Forelimb muscle (tissue), 1 donor: ENCODE data around the gene BOLA3. TPM values are rescaled to one million over a fixed set of nuclear protein-coding genes. Genes with fewer than 3 reads are reported as not detected.
A peak's percentile ranks its signal among the peaks of the same experiment; 100 is the strongest.
"Not testable (repeated sequence)": the region's sequence is repeated elsewhere in the genome, so short reads cannot be mapped to it uniquely, and the experiment has no call there.

Source experiments
- DNase-seq: peaks from one replicate; pipeline ENCODE4 v3.0.0-alpha.2; 2013; ENCODE audit warnings: low read depth
- polyA plus RNA-seq: library from polyadenylated mRNA; unstranded; fragments of 120-200 nt; gene quantifications from one replicate; pipeline ENCODE4 v1.2.1, GENCODE V29; 2013; ENCODE audit not compliant: insufficient read length

Gene BOLA3
- polyA plus RNA-seq, 1 donor, result 23.3 TPM

- DNase-seq, result no peak
These were observed 1.5 kb upstream of the BOLA3 start for GRCh38 chr2:74149247-74149525.

DNA sequence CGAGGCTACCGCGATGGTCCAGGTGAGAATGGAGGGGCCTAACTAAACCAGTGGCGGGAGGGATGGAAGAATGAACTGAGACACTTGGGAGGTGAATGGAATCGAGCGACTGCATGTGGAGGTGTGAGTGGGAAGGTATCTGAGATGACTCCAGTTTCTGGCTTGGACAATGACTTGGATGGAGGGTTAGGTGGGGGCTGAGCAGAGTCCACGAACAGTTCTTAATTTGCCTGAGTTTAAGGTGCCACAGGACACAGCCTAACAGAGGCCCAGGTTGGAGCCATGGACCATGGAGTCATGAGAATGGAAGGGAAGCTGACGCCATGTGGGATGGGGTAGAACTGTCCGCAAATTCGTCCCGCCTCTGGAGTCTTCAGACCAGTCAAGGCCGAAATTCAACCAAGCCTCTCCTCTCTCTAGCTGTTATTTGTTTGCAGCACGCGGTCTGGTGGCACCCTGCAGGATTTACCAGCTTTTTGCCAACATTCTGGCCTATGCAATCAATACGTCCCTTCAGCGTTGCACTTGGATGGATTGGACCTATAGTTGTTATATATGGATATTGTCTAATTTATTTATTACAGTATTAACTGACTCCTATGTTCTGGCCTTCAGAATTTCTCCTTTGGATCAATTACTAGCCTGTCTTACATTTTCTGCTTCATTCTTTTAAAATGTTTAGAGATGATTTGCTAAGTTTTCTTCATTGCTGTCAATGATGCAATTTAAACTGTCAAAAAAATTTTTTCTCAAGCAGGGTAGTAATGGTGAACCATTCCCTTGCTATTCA lies 940 bp upstream of the BOLA3 start:
- no peak for DNase-seq

- no peak for DNase-seq
These were observed 584 bp downstream of the BOLA3 start for GRCh38 chr2:74146929-74147726.

DNA sequence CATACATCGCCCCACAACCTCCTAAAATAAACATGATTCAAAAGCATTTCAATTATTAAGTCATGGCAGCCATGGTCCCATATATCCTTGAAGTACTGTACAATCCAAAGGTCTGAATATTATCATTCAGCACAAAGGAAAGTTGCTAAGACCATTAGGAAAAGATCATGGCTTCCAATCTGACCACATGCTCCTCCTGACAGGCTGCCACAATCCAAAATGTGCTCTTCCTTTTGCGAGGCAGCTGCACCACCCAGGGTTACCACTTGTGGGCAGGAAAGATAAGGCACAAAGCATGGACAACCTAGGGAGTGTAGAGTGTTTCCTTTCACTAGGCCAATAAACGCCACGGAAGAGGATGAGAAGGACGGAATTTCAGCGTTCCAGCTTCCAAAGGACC lies 5.4 kb downstream of the BOLA3 start:
- DNase-seq, result no peak

DNA sequence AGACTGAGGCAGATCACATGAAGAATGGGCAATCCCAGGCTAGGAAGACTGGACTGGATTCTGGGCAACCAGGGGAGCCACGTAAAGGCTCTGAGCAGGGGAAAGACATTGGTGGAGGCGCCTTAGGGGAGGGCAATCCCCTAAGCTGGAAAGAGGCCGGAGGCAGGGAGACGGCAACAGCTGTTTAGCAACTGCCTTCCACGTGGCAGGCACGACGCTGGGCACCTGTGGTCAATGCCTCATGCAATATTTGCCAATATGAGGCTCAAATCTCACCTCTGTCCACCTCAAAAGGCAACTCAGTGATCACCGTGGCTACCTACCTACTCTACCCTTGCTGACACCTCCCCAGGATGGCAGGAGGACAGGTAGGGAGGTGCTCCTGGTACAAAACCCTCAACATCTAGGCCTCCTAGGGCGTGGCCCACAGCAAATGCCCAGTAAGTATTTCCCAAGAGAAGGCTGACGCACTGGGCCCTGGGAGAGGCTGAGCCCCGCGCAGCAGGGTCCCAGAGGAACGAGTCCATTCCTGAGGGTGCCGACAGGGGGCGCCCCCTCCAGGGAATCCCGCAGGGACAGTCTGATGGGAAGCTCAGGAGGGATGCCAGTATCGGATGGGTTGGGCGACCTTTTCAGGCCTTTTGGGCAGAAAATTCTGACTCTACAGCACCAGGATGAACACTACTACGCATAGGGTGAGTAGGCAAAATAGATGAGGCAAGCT lies 8.9 kb downstream of the BOLA3 start:
- no peak for DNase-seq

GRCh38 chr2:74137651-74138599 lies 9.8 kb downstream of the BOLA3 start:
- DNase-seq, result no peak

GRCh38 chr2:74131901-74132300 lies 15.8 kb downstream of the BOLA3 start:
- no peak for DNase-seq

- DNase-seq, result no peak
These were observed 17.3 kb downstream of the BOLA3 start for GRCh38 chr2:74130211-74130995.

DNA sequence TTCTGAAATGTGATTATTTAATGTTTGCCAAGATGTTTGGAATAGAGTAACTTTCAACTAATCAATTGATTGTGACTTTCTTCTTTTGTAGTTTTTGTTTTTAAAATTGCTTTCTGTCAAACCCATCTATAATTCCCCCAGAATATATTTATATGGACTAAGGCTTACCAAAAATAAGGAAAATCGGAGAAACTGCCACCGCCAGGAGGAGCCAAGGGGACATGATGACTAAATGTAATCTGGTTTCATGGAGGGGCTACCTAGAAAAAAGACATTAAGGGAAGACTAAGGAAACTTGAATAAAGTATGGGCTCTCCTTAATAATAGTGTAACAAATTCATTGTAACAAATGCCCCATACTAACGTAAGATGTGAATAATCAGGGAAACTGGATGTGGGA lies 19.5 kb downstream of the BOLA3 start:
- DNase-seq, result no peak

- DNase-seq, result not testable (repeated sequence)
These were observed 23.8 kb downstream of the BOLA3 start for GRCh38 chr2:74123955-74124354.

DNA sequence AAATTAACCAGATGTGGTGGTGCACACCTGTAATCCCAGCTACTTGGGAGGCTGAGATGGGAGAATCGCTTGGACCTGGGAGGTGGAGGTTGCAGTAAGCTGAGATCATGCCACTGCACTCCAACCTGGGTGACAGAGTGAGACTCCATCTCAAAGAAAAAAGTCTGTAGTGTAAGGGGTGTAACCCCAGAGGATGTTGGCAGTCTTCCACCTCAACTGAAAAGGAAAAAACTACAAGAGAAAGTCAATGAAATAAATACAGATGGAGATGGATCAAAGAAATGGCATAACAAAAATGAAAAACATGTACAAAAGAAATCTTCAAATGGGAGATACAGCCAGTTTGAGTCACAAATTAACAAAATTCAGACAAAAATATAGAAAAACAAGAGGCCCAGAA lies 25.9 kb downstream of the BOLA3 start:
- not testable (repeated sequence) for DNase-seq

- peak; percentile 35 for DNase-seq
These were observed 27.5 kb downstream of the BOLA3 start for GRCh38 chr2:74119912-74120825.

- DNase-seq, result no peak
These were observed 28.4 kb downstream of the BOLA3 start for GRCh38 chr2:74119339-74119738.

DNA sequence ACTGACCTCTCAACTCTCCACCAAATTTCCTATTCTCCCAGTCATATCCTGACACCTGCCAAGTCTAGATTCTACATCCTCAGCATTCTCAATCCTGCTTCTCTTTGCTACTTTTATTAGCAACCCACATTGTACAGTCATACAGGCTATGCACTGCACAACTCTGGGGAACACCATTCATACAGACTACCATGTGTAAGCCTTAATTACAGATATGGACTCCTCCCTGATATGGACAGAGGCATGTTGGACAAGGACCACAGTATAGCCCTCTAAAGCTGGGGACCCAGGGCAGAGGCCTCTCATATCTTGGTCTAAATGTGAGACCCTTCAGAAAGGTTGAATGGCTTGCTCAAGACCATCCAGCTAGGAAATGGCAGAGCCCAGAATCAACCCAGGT lies 36.3 kb downstream of the BOLA3 start:
- no peak for DNase-seq

GRCh38 chr2:74110537-74110936 lies 37.2 kb downstream of the BOLA3 start:
- DNase-seq, result no peak

DNA sequence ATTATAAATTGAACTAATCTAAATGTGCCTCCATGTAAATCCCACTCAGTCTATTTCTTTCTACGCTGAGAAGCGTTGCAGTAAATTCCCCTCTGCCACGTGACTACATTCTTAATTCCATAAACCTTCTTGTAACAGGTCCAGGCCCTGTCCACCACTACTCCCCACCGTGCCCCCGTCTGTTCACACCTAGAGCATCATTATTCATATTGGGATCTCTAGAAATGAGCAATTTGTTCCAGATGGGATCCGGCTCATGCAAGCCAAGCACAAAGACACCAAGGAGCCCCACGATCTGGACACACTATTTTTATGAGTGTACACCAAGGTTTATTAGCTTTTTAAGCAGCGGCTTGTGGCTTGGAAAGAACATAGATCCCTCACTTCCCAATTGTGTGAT lies 38.2 kb downstream of the BOLA3 start:
- DNase-seq, result no peak

DNA sequence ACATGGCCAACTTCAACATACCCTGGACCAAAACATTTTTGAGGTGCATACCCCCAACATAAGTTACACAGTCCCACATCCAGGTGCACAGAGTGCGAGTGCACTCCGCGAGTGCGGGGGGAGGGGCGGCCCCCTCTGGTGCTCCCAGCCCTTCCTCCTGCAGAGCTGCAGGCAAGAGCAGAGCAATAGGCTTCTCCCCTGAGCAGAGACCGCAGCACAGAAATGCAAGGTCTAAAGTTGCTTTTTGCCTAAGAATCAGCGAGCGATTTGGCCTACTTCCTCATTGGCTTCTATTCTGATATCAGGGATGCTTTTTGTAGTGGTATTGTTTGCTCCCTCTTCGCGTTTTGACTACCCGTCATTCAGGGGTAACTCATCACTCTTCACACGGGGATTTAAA lies 40.6 kb downstream of the BOLA3 start:
- DNase-seq, result no peak

DNA sequence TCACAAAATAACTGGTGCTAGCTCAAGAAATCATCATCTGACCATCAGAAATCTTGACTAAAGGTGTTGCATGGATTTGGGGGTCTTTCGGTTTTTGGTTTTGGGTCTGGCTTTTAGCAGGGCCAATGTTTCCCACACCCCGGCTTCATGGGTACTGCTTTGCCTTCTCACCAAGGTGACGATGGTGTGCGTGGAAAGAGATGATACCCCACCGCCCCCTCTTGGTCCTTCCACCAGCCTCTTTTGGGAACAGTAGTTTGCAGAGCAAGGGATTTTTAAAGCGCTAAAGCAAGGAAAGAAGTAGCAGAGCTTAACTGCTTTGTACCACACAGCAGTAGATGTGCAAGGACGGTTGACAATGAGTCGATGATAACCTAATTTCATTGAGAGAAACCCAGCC lies 42.3 kb downstream of the BOLA3 start:
- DNase-seq, result no peak

- no peak for DNase-seq
These were observed 42.9 kb downstream of the BOLA3 start for GRCh38 chr2:74104839-74105238.

GRCh38 chr2:74103763-74104162 lies 43.9 kb downstream of the BOLA3 start:
- no peak for DNase-seq
